GM23338 (cell line): Measurements from ENCODE around the gene JCHAIN. TPM values are rescaled to one million over a fixed set of nuclear protein-coding genes. Genes with fewer than 3 reads are reported as not detected.

Source experiments
- ATAC-seq: fragments of 200-7000 bp; cut with Tn5 transposase; 3 replicates; pipeline ENCODE4 v1.9.1; 2020
- DNase-seq: peaks from one replicate; pipeline ENCODE4 v3.0.0-alpha.2; 2015; ENCODE audit warnings: low spot score
- H2AFZ ChIP-seq: fragments of 200-600 bp; sonication (generic); 2 replicates; pipeline ENCODE4 v1.8.0; 2016; ENCODE audit warnings: antibody characterized with exemption, mild to moderate bottlenecking, moderate library complexity
- H3F3A ChIP-seq: fragments of 200-600 bp; sonication (generic); replicated peaks from 2 replicates; pipeline ENCODE4 v1.8.0; 2017; ENCODE audit warnings: antibody characterized with exemption, mixed run types, low read depth
- H3K27ac ChIP-seq: fragments of 200-600 bp; sonication (generic); 2 replicates; pipeline ENCODE4 v1.6.1; 2016; ENCODE audit warnings: low read depth
- H3K27me3 ChIP-seq: fragments of 200-600 bp; sonication (generic); 2 replicates; pipeline ENCODE4 v1.8.0; 2016; ENCODE audit warnings: mild to moderate bottlenecking, mixed run types, moderate library complexity; ENCODE audit not compliant: insufficient read depth
- H3K36me3 ChIP-seq: fragments of 200-600 bp; sonication (generic); 2 replicates; pipeline ENCODE4 v1.8.0; 2016; ENCODE audit warnings: mild to moderate bottlenecking; ENCODE audit not compliant: insufficient read depth
- H3K4me1 ChIP-seq: fragments of 200-600 bp; sonication (generic); 2 replicates; pipeline ENCODE4 v1.8.0; 2016; ENCODE audit warnings: mild to moderate bottlenecking, moderate library complexity; ENCODE audit not compliant: insufficient read depth
- H3K4me2 ChIP-seq: fragments of 200-600 bp; sonication (generic); 2 replicates; pipeline ENCODE4 v1.7.1; 2017; ENCODE audit warnings: mixed run types
- H3K4me3 ChIP-seq: fragments of 200-600 bp; sonication (generic); 2 replicates; pipeline ENCODE4 v1.6.1; 2016; ENCODE audit warnings: mixed run types
- H3K79me2 ChIP-seq: fragments of 200-600 bp; sonication (generic); replicated peaks from 2 replicates; pipeline ENCODE4 v1.8.0; 2017; ENCODE audit warnings: mild to moderate bottlenecking; ENCODE audit not compliant: insufficient read depth
- H3K9me2 ChIP-seq: fragments of 200-600 bp; sonication (generic); 2 replicates; pipeline ENCODE4 v1.8.0; 2017; ENCODE audit not compliant: insufficient read depth
- H4K20me1 ChIP-seq: fragments of 200-600 bp; sonication (generic); replicated peaks from 2 replicates; pipeline ENCODE4 v1.8.0; 2017; ENCODE audit warnings: mild to moderate bottlenecking; ENCODE audit not compliant: insufficient read depth
- H3K27ac Mint-ChIP-seq: 2 replicates; pipeline ENCODE4 v1.8.0; 2020; ENCODE audit warnings: inconsistent platforms, mild to moderate bottlenecking, moderate library complexity, mixed read lengths
- H3K27me3 Mint-ChIP-seq: 3 replicates; pipeline ENCODE4 v1.8.0; 2022; ENCODE audit warnings: low read depth, mild to moderate bottlenecking, moderate library complexity, mixed read lengths, inconsistent platforms; ENCODE audit not compliant: insufficient read depth, poor library complexity
- H3K36me3 Mint-ChIP-seq: 3 replicates; pipeline ENCODE4 v1.8.0; 2021; ENCODE audit warnings: low read depth, mild to moderate bottlenecking, inconsistent platforms, moderate library complexity, mixed read lengths
- H3K4me1 Mint-ChIP-seq: 3 replicates; pipeline ENCODE4 v1.8.0; 2020; ENCODE audit warnings: mild to moderate bottlenecking, inconsistent platforms, mixed read lengths
- H3K4me3 Mint-ChIP-seq: 3 replicates; pipeline ENCODE4 v1.8.0; 2021; ENCODE audit warnings: moderate library complexity, mild to moderate bottlenecking, inconsistent platforms, mixed read lengths
- H3K9me3 Mint-ChIP-seq: 3 replicates; pipeline ENCODE4 v1.8.0; 2020; ENCODE audit warnings: moderate library complexity, mild to moderate bottlenecking, inconsistent platforms, mixed read lengths
- CREB1 ChIP-seq: fragments of 250-450 bp; sonication (Bioruptor Pico); IDR thresholded peaks from 2 replicates; pipeline ENCODE4 v1.5.0; 2020; ENCODE audit warnings: low read depth, mild to moderate bottlenecking, moderate library complexity
- CTCF ChIP-seq, 2 experiments: fragments of 200-600 bp in 1 of 2; sonication (generic) in 1 of 2; conservative IDR thresholded peaks; 2 replicates each; pipeline versions ENCODE4 v1.5.1 to v1.6.1; 2016 to 2017; ENCODE audit warnings: antibody characterized with exemption in 2 of 2, low read depth in 2 of 2, mild to moderate bottlenecking in 2 of 2, moderate library complexity in 1 of 2
- ETS1 ChIP-seq: IDR thresholded peaks from 2 replicates; pipeline ENCODE4 v1.6.1; 2016; ENCODE audit warnings: antibody characterized with exemption
- EZH2 ChIP-seq: fragments of 200-600 bp; sonication (generic); IDR thresholded peaks from one replicate; pipeline ENCODE4 v1.8.0; 2017; ENCODE audit warnings: antibody characterized with exemption, mild to moderate bottlenecking, low read depth; ENCODE audit not compliant: unreplicated experiment
- EZH2phosphoT487 ChIP-seq: fragments of 200-600 bp; sonication (generic); IDR thresholded peaks from one replicate; pipeline ENCODE4 v1.8.1; 2018; ENCODE audit warnings: antibody characterized with exemption; ENCODE audit not compliant: unreplicated experiment
- NANOG ChIP-seq: IDR thresholded peaks from 2 replicates; pipeline ENCODE4 v1.6.1; 2016; ENCODE audit warnings: antibody characterized with exemption, borderline replicate concordance
- STAT1 ChIP-seq: IDR thresholded peaks from one replicate; pipeline ENCODE4 v1.6.1; 2016; ENCODE audit warnings: antibody characterized with exemption; ENCODE audit not compliant: unreplicated experiment
- ZNF114 ChIP-seq: fragments of 250-450 bp; sonication (Bioruptor Pico); IDR thresholded peaks from 2 replicates; pipeline ENCODE4 v1.5.0; 2020; ENCODE audit warnings: mild to moderate bottlenecking, moderate library complexity
- ZNF331 ChIP-seq: fragments of 250-450 bp; sonication (Bioruptor Pico); IDR thresholded peaks from 2 replicates; pipeline ENCODE4 v1.5.0; 2020; ENCODE audit warnings: low read depth, mild to moderate bottlenecking, moderate library complexity
- polyA plus RNA-seq: library from polyadenylated mRNA; unstranded; fragments of >200 nt; fragmentation: Nextera tagmentation; extraction: Ambion mirVana; gene quantifications from 2 replicates; pipeline ENCODE4 v1.2.1, GENCODE V29; 2016
- total RNA-seq: library from RNA; depleted of rRNA; stranded (reverse); fragments of >200 nt; shearing (Covaris generic); gene quantifications from 2 replicates; pipeline ENCODE4 v1.2.3, GENCODE V29; 2014

JCHAIN gene
- total and polyA plus RNA-seq, 2 experiments from 2014 or later = 0.23 TPM; not detected in 1

GRCh38 chr4:70681704-70682103 is 15.4 kb upstream of the JCHAIN start:
- no peaks in the 10 kb centered on the region for H3K4me1 Mint-ChIP-seq
- H3F3A ChIP-seq = no peaks in the 10 kb centered on the region
- TF ChIP-seq STAT1 (no peak), NANOG (no peak), CREB1 (CRISPR knock-in tag) (no peak), EZH2phosphoT487 (no peak), ETS1 (no peak), CTCF (conservative IDR thresholded peaks at IDR 0.05; ENCODE audit: low read depth in 2 of 2) (no peak)
- H3K9me3 Mint-ChIP-seq = no peaks in the 10 kb centered on the region
- ATAC-seq (no peak), DNase-seq (no peak)
- H3K4me3 Mint-ChIP-seq = no peak overlapping the region
- no peaks in the 10 kb centered on the region for H3K9me2 ChIP-seq
- H3K36me3 Mint-ChIP-seq = no peaks in the 10 kb centered on the region
- H4K20me1 ChIP-seq = no peaks in the 10 kb centered on the region
- H3K4me2 ChIP-seq = no peak overlapping the region
- no peak overlapping the region for H2AFZ ChIP-seq
- H3K27ac Mint-ChIP-seq = no peak overlapping the region
- H3K4me3 ChIP-seq = no peak overlapping the region
- H3K27me3 ChIP-seq = no peaks in the 10 kb centered on the region
- H3K4me1 ChIP-seq = no peaks in the 10 kb centered on the region
- H3K27me3 Mint-ChIP-seq = no peaks in the 10 kb centered on the region
- H3K36me3 ChIP-seq = no peaks in the 10 kb centered on the region
- no peak overlapping the region for H3K27ac ChIP-seq
- no peaks in the 10 kb centered on the region for H3K79me2 ChIP-seq

- no peaks in the 10 kb centered on the region for H3F3A ChIP-seq
- H3K36me3 ChIP-seq = no peaks in the 10 kb centered on the region
- Mint-ChIP-seq H3K9me3 (no peaks in the 10 kb centered on the region), H3K27ac (no peak overlapping the region), H3K27me3 (no peaks in the 10 kb centered on the region), H3K4me3 (no peak overlapping the region), H3K36me3 (no peaks in the 10 kb centered on the region), H3K4me1 (no peaks in the 10 kb centered on the region)
- H2AFZ ChIP-seq = no peak overlapping the region
- no peak for DNase-seq
- H3K79me2 ChIP-seq = no peaks in the 10 kb centered on the region
- no peaks in the 10 kb centered on the region for H4K20me1 ChIP-seq
- TF ChIP-seq EZH2 (no peak), EZH2phosphoT487 (no peak), CREB1 (CRISPR knock-in tag) (no peak), ZNF114 (CRISPR knock-in tag) (no peak), ZNF331 (CRISPR knock-in tag) (no peak)
- no peaks in the 10 kb centered on the region for H3K4me1 ChIP-seq
- H3K4me2 ChIP-seq = no peak overlapping the region
- H3K27me3 ChIP-seq = no peaks in the 10 kb centered on the region
- ATAC-seq = no peak
- H3K4me3 ChIP-seq = no peak overlapping the region
- H3K27ac ChIP-seq = no peak overlapping the region
- H3K9me2 ChIP-seq = no peaks in the 10 kb centered on the region
These were observed 14.6 kb upstream of the JCHAIN start for GRCh38 chr4:70680934-70681333.
